Measurements from ENCODE around the gene SPEN. TPM values are rescaled to one million over a fixed set of nuclear protein-coding genes. Genes with fewer than 3 reads are reported as not detected.

SPEN gene
- total RNA-seq, 1 experiment from 2014 or later = 70.3 TPM

DNA sequence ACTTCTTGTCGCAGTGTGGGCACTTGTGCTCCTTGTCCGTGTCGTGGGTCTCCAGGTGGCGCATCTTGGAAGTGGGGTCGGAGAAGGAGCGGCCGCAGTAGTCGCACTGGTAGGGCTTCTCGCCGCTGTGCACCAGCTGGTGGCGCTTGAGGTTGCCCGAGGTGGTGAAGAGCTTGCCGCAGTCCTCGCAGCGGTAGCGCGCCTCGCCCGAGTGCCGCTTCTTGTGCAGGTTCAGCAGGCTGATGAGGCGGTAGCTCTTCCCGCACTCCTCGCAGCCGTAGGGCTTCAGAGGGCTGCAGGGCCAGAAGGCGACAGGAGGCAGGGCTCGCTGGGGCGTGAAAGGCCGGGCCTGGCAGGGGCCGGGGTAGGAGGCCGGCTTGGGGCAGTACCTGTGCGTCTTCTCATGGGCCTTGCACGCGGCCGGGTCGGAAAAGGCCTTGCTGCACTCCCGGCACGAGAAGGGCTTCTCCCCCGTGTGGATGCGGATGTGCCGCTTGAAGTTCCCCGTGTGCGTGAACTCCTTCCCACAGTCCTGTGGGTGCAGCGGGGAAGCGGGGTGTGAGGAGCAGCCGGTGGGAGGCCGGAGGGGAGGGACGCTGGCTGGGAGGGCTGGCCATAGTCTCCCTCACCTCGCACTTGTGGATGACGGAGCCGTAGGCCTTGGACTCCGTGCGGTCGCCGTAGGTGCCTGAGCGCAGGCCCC lies 97.0 kb downstream of the SPEN start:
- H3K27me3 ChIP-seq (replicated peaks; ENCODE audit: insufficient read depth, low read depth, low read length, poor library complexity) = no peaks in the 10 kb centered on the region
- POLR2A ChIA-PET (ENCODE audit: low non-redundant PET) = no interaction called here
- CTCF ChIA-PET = interaction anchor here (0.5 kb wide), 1 partner anchor 153 kb away, joined by 4 read pairs; no protein-coding TSS in a partner anchor
- TF ChIP-seq EZH2 (IDR thresholded peaks at IDR 0.05; ENCODE audit: borderline replicate concordance, low read depth, low read length, poor library complexity, severe bottlenecking) = no peak
- TF ChIP-seq, protein P1, sequence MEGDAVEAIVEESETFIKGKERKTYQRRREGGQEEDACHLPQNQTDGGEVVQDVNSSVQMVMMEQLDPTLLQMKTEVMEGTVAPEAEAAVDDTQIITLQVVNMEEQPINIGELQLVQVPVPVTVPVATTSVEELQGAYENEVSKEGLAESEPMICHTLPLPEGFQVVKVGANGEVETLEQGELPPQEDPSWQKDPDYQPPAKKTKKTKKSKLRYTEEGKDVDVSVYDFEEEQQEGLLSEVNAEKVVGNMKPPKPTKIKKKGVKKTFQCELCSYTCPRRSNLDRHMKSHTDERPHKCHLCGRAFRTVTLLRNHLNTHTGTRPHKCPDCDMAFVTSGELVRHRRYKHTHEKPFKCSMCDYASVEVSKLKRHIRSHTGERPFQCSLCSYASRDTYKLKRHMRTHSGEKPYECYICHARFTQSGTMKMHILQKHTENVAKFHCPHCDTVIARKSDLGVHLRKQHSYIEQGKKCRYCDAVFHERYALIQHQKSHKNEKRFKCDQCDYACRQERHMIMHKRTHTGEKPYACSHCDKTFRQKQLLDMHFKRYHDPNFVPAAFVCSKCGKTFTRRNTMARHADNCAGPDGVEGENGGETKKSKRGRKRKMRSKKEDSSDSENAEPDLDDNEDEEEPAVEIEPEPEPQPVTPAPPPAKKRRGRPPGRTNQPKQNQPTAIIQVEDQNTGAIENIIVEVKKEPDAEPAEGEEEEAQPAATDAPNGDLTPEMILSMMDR (conservative IDR thresholded peaks at IDR 0.05; ENCODE audit: low read depth, low read length) = no peak
- no peak overlapping the region for H3K27ac ChIP-seq (ENCODE audit: low read depth, low read length, poor library complexity, severe bottlenecking)
- peaks cover 10% of the 10 kb centered on the region for H3K4me1 ChIP-seq (ENCODE audit: insufficient read depth, low read length, poor library complexity, severe bottlenecking)
- no peak for DNase-seq (ENCODE audit: low spot score)
- H3K36me3 ChIP-seq (ENCODE audit: insufficient read depth, low read length, poor library complexity, severe bottlenecking) = peaks cover 73% of the 10 kb centered on the region
- BruUV-seq (replicated peaks) = TSS peak; percentile 25
- H3K4me3 ChIP-seq (ENCODE audit: low read depth, low read length, poor library complexity, severe bottlenecking) = no peak overlapping the region
- intact Hi-C loops (cut with micrococcal nuclease; ENCODE audit: unreplicated experiment) = loop anchor here (5.0 kb wide), 1 partner anchor 142 kb away; no protein-coding TSS in a partner anchor
- H3K9me3 ChIP-seq (ENCODE audit: low read depth, low read length, poor library complexity, severe bottlenecking) = no peaks in the 10 kb centered on the region

DNA sequence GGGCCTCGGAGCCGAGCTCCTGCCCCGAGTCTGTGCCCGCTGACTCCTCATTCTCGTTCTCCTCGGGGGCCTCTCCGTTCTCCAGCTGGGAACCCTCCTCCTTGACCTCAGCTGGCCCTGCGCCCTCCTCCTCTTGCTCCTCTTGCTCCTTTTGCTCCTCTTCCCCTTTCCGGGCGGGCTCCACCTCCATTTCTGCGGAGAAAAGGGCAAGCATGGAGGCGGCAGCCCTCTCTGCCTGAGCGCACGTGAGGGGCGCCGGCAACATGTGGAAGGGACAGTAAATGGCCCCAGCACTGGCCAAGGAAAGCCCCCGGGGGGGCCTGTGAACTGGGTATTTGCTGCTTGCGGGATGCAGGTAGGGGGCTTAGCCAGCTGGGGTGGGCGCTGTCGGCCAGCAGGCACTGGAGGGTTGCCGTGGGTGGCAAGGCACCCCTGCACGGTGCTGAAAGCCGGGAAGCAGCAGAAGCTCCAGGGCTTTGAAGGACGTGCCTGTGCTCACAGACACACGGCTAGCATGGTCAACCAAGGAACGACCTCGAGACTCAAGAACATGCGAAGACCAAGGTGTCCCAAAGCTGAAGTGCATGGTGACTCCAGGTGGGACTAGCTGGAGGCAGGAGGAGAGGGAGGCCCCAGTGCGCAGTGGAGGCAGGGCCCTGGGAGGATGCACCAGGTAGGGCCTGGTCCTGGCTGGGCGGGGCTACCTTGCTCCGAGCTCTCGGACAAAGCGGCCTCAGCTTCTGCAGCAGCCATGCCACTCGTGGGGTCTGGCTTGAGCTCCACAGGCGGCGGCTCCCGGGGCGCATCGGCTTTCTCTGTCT lies 97.7 kb downstream of the SPEN start:
- H3K4me3 ChIP-seq (ENCODE audit: low read depth, low read length, poor library complexity, severe bottlenecking) = no peak overlapping the region
- no TSS peak for BruUV-seq (replicated peaks)
- peaks cover 18% of the 10 kb centered on the region for H3K4me1 ChIP-seq (ENCODE audit: insufficient read depth, low read length, poor library complexity, severe bottlenecking)
- intact Hi-C loops (cut with micrococcal nuclease; ENCODE audit: unreplicated experiment) = loop anchor here (5.0 kb wide), 1 partner anchor 143 kb away; no protein-coding TSS in a partner anchor
- no peaks in the 10 kb centered on the region for H3K27me3 ChIP-seq (replicated peaks; ENCODE audit: insufficient read depth, low read depth, low read length, poor library complexity)
- no peak overlapping the region for H3K27ac ChIP-seq (ENCODE audit: low read depth, low read length, poor library complexity, severe bottlenecking)
- peaks cover 67% of the 10 kb centered on the region for H3K36me3 ChIP-seq (ENCODE audit: insufficient read depth, low read length, poor library complexity, severe bottlenecking)
- no peak for DNase-seq (ENCODE audit: low spot score)
- H3K9me3 ChIP-seq (ENCODE audit: low read depth, low read length, poor library complexity, severe bottlenecking) = no peaks in the 10 kb centered on the region
- ChIA-PET CTCF (no interaction called here), POLR2A (ENCODE audit: low non-redundant PET) (no interaction called here)
- no peak for TF ChIP-seq EZH2 (IDR thresholded peaks at IDR 0.05; ENCODE audit: borderline replicate concordance, low read depth, low read length, poor library complexity, severe bottlenecking)
- TF ChIP-seq, protein P1 (conservative IDR thresholded peaks at IDR 0.05; ENCODE audit: low read depth, low read length) = no peak

DNA sequence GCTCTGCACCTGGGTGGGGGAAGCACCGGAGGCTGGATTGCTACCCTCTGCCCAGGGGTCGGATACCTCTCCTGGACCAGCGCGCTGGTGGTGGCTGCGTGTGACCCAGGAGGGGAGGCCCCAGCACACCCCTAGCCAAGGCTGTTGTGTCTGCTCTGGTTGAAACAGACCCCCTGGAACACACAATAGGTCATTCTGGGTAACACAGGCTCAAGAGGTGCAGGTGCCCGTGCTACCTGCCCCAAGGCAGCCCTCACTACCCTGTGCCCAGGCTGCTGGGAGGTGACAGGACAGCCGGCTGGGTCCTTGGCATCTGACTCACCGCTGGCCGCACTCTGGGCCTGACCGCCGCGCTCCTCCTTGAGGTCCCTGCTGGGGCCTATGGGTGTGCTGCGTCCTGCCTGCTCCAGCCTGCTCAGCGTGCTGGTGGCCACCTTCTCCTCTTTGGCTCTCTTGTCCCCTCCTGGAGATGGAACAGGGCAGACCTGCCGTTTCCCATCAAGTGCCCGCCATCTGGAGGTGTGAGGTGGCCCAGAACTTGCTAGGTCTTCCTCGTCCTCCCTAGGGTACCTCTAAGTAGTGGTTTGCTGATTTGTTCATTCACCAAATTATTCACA lies 98.4 kb downstream of the SPEN start:
- Histone ChIP-seq H3K27ac (ENCODE audit: low read depth, low read length, poor library complexity, severe bottlenecking) (no peak overlapping the region), H3K36me3 (ENCODE audit: insufficient read depth, low read length, poor library complexity, severe bottlenecking) (peaks cover 60% of the 10 kb centered on the region), H3K4me1 (ENCODE audit: insufficient read depth, low read length, poor library complexity, severe bottlenecking) (peaks cover 25% of the 10 kb centered on the region), H3K4me3 (ENCODE audit: low read depth, low read length, poor library complexity, severe bottlenecking) (no peak overlapping the region), H3K27me3 (replicated peaks; ENCODE audit: insufficient read depth, low read depth, low read length, poor library complexity) (no peaks in the 10 kb centered on the region), H3K9me3 (ENCODE audit: low read depth, low read length, poor library complexity, severe bottlenecking) (no peaks in the 10 kb centered on the region)
- TF ChIP-seq EZH2 (IDR thresholded peaks at IDR 0.05; ENCODE audit: borderline replicate concordance, low read depth, low read length, poor library complexity, severe bottlenecking) = no peak
- TF ChIP-seq, protein P1 (conservative IDR thresholded peaks at IDR 0.05; ENCODE audit: low read depth, low read length) = no peak
- CTCF ChIA-PET = no interaction called here
- POLR2A ChIA-PET (ENCODE audit: low non-redundant PET) = no interaction called here
- BruUV-seq (replicated peaks) = no TSS peak
- intact Hi-C loops (cut with micrococcal nuclease; ENCODE audit: unreplicated experiment) = loop anchor here (5.0 kb wide), 1 partner anchor 144 kb away; no protein-coding TSS in a partner anchor
- no peak for DNase-seq (ENCODE audit: low spot score)
